GM13977 (cell line): ENCODE data around the gene SDR9C7.
"Not testable (repeated sequence)": the region's sequence is repeated elsewhere in the genome, so short reads cannot be mapped to it uniquely, and the experiment has no call there.

Experiments used
- DNase-seq: peaks from one replicate; pipeline ENCODE4 v3.0.0; 2012; ENCODE audit warnings: low spot score
- CTCF ChIP-seq: IDR thresholded peaks from 2 replicates; pipeline ENCODE4 v1.5.1; 2012; ENCODE audit warnings: mild to moderate bottlenecking, control low read depth; ENCODE audit not compliant: insufficient read depth; ENCODE audit errors: extremely low read depth, missing control alignments
- in situ Hi-C: fragments of 300-500 bp; cut with MboI; formaldehyde crosslinking; loops from one replicate; pipeline ENCODE4 v1.12.0; 2022; ENCODE audit warnings: low sequenced_read_pairs, low pct_unique_long_range_greater_than_20kb, mixed read lengths, inconsistent platforms; ENCODE audit not compliant: unreplicated experiment

Gene SDR9C7

GRCh38 chr12:56894698-56895368, 39.4 kb downstream of the SDR9C7 start:
- in situ Hi-C loops: no loop called here
- no peak for TF ChIP-seq CTCF
- no peak for DNase-seq

- in situ Hi-C loops, DNase-seq: not testable (repeated sequence)
Observed at GRCh38 chr12:56891885-56892284, 42.3 kb downstream of the SDR9C7 start.

GRCh38 chr12:56886319-56886718, 47.9 kb downstream of the SDR9C7 start:
- no peak for DNase-seq
- in situ Hi-C loops: no loop called here
- no peak for TF ChIP-seq CTCF

GRCh38 chr12:56885316-56885715, 48.9 kb downstream of the SDR9C7 start:
- no peak for TF ChIP-seq CTCF
- DNase-seq: no peak
- in situ Hi-C loops: no loop called here

GRCh38 chr12:56884421-56884820, 49.8 kb downstream of the SDR9C7 start:
- no peak for TF ChIP-seq CTCF
- in situ Hi-C loops: no loop called here
- DNase-seq: no peak

- DNase-seq, in situ Hi-C loops: not testable (repeated sequence)
Observed at GRCh38 chr12:56882407-56882806, 51.8 kb downstream of the SDR9C7 start.

- in situ Hi-C loops: no loop called here
- TF ChIP-seq CTCF: no peak
- DNase-seq: no peak
Observed at GRCh38 chr12:56880125-56880992, 53.8 kb downstream of the SDR9C7 start.

GRCh38 chr12:56879240-56880124, 54.7 kb downstream of the SDR9C7 start:
- in situ Hi-C loops, DNase-seq: not testable (repeated sequence)
